GM21367 (cell line): ENCODE results near the gene CCSER1.
"Not testable (repeated sequence)": the region's sequence is repeated elsewhere in the genome, so short reads cannot be mapped to it uniquely, and the experiment has no call there.

Source experiments
- ATAC-seq: cut with Tn5 transposase; IDR thresholded peaks from one replicate; pipeline ENCODE4 v1.9.1; 2021; ENCODE audit not compliant: unreplicated experiment

CCSER1 gene

DNA sequence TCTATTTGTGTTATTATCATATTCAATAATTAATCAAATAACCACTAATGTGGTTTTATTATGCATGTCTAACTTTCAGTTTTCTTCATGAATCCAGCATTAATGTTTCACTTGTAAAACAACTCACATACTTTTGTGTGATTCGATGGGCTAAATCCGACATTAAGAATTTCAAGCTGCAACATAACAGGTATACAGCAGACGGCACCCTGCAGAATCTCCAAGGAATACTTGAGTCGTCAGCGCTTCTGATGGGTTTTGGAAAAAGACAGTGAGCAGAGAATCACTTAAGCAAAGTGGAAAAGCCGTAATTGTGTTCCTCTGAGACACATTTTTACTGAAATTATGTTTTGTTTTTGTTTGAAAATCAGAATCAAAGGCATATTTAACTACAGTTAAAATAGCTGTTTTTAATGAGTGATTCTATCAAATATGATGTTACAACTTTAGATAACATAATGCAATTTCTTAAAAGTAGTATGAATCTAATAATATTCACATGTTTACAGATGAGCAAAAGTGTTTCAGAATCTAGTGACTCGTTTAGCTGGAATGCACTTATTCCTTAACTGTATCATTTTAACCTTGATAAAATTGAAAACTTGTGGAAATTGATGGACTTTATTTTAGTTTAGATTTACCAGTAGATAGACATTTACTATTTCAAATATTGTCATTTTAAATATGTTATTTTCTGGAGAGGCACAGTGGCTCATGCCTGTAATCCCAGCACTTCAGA, 514.8 kb downstream of the CCSER1 start:
- ATAC-seq, result no peak

DNA sequence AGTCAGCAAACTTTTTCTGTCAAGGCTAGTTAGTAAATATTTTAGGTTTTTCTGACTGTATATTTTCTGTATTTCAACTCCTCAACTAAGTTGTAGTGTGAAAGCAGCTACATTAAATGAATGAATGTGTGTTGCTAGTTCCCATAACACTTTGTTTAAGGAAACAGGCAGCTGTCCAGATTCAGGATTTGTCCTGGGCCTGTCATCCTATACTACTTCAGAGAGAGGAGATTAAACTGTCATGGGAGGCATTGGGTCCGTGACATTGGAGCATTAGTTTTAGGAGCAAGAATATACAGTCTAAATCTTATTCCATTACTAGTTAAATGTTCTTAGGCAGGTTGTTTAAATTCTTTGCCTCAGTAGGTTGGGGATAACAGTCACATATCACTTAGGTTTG, 516.0 kb downstream of the CCSER1 start:
- no peak for ATAC-seq

DNA sequence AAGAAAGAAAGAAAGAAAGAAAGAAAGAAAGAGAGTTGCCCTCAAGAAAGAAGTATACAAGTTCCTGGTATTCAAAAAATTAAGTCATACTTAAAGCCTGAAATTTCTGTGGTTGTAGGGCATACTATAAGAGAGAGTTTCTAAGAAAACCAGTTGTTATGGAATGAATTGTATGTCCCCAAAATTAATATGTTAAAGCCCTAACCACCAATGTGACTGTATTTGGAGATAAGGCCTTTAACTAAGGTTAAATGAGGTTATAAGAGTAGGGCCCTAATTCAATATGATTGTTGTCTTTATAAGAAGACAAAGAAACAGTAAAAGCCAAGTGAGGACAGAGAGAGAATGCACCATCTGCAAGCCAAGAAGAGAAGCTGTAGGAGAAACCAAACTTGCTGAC, 521.1 kb downstream of the CCSER1 start:
- ATAC-seq, result no peak

DNA sequence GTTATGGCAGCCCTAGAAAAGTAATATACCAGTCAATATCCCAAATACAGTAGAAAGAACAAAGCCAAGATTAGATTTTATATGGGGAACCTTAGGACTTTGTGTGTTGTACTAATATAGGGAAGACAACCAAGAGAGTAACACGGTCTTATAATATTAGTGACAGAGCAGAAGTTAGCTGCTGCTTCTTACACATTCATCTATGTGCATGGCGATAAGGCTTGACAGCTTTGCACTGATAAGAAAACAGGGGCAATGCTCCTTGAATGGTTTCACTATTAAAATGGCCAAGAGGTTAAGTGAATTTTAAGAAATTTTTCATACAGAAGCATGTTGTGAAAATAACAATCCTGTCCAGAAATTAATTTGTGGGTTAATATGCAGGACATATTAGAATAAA, 521.6 kb downstream of the CCSER1 start:
- ATAC-seq, result no peak

DNA sequence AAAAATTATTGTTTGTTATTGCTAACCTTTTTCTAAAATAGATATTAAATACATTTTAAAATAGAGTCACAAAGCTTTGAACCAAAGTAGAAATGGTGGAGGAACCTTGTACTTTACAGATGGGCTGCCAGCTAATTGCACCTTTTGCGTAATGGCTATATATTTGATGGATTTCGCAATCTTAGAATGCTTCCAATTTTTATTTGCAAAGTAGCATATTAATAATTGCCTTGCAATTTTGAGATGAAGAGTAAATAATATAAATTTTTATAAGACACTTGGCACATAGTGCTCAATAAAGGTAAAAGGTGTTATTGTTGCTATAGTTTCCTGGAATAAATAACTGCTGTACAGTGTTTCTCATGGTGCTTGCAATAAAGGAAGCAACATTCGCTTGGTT, 533.5 kb downstream of the CCSER1 start:
- no peak for ATAC-seq

DNA sequence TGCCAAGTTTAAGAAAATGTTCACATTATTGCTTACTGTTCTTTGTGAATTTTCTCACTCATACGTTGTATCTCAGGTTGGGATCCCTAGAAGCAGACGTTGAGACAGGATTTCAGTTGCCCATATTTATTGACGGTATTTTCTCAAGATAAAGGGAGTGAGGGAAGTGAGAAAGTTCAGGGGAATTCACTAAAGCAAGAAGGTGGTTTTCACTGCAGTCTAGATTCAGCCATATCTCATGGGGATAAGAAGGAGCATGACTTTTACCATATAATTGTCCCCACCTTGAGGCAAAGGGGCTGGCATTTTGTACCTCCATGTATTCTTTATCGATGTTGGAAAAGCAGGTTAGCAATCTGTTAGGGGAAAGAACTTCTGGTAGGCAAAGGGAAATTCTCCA, 543.0 kb downstream of the CCSER1 start:
- no peak for ATAC-seq

DNA sequence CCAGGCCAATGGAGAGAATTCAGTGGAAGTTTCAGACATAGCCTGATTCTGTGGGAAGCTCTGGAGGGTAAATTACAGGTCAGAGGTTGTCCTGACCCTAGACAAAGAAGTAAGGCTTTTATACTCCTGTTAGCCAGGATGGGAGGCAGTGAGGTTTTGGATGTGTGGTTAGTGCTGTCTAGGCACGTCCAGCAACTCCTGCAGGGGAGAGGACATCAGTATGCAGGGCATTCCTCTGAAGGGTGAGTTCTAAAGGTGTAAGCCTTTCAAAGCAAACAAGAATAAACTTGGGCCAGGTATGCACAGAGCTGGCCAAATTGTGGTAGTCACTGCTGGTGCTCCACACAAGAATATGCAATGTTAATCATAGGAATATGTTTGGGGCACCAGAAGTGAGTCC, 562.5 kb downstream of the CCSER1 start:
- no peak for ATAC-seq

DNA sequence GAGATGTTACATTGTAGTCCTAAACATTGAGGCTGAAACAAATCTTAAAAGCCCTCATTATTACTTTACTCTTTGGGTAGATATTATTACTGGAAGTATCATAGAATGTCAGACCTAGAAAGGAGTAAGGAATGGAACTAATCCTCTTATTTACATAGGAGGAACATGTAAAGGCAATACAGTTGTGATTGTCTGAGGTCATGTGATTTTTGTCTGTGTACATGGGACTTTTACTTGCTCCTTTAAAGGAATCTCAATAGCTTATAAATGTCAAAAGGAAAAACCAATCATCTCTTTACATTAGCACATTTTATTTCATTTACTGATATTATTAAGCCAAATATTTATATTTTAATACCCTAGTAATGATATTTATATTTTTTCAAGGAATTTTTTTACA, 568.2 kb downstream of the CCSER1 start:
- no peak for ATAC-seq

DNA sequence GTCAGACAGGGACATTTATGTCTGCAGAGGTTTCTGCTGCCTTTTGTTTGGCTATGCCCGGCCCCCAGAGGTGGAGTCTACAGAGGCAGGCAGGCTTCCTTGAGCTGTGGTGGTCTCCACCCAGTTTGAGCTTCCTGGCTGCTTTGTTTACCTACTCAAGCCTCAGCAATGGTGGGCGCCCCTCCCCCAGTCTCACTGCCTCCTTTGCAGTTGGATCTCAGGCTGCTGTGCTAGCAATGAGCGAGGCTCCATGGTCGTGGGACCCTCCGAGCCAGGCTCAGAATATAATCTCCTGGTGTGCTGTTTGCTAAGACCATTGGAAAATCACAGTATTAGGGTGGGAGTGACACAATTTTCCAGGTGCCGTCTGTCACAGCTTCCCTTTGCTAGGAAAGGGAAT, 578.3 kb downstream of the CCSER1 start:
- ATAC-seq, result not testable (repeated sequence)

DNA sequence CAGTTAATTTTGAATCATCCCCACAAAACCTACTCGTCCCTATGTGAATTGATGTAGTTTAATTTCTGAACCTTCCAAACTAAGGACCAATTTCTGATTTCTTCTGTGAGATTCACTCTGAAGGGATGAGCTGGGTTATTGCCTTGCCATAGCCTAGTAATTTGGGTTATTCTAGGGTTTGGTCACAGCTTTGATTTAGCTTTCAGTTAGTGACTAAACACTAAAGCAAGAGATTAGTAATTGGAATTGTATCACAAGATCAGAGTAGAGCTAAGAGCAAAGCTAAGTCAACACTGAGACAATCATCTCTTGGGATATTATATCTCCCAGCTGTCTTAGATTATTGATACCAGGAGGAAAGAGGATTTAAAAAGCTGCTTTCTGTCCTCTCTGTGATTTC, 588.0 kb downstream of the CCSER1 start:
- ATAC-seq, result no peak

DNA sequence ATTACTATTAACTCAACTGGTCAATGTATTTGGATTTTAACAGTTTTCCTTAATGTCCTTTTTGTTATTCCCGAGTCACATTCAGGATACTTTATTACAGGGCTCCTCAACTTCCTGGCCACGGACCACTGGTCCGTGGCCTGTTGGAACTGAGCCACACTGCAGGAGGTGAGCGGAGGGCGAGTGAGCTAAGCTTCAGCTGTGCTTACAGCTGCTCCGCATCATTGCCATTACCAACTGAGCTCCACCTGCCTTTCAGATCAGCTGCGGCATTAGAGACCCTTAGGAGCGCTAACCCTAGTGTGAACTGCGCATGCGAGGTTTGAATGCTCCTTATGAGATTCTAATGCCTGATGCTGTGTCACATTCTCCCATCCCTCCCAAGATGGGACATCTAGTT, 591.7 kb downstream of the CCSER1 start:
- ATAC-seq, result no peak

DNA sequence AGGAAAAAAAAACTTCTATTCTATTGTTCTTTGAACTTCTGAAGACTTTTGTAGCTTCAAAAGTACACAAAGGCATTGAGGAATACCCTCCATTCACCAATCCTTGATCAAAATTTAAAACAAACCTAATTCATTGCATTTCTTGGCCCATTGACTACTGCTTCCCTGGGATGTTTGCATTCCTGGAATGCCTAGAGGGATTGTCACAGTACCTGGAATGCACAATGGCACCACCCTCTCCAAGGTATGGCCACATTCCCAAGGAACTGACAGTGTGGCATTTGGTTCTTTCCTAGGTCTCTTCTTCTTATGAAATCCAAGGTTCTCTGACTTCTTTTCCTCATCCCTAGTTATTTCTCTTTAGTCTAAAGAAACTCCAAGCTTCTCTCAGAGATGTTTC, 600.7 kb downstream of the CCSER1 start:
- ATAC-seq, result no peak

DNA sequence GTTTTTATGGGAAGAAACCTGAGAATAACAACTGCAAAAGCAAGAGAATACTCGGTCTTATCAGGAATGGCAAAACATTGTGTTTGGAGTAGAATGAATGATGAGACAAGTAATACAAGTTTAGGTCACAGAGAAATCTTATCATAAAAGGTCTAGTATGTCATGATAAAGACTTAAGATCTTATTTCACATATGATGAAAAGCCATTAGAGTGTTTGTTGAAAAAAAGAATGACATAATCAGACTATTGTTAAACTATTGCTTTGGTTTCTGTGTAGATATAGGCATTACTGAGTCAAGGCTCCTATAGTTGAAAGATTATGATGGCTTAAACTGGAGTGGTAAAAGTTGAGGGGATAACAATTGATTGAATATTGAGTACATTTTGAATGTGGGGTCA, 603.6 kb downstream of the CCSER1 start:
- ATAC-seq, result no peak

DNA sequence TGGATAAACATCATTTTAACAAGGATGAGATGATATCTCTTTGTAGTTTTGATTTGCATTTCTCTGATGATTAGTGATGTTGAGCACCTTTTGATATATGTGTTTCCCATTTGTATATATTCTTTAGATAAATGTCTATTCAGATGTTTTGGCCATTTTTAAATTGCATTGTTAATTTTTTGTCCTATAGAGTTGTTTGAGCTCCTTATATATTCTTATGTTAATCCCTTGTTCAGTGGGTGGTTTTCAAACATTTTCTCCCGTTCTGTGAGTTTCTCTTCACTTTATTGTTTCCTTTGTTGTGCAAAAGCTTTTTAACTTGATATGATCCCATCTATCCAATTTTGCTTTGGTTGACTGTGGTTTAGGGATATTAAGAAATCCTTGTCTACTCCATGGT, 606.0 kb downstream of the CCSER1 start:
- no peak for ATAC-seq

DNA sequence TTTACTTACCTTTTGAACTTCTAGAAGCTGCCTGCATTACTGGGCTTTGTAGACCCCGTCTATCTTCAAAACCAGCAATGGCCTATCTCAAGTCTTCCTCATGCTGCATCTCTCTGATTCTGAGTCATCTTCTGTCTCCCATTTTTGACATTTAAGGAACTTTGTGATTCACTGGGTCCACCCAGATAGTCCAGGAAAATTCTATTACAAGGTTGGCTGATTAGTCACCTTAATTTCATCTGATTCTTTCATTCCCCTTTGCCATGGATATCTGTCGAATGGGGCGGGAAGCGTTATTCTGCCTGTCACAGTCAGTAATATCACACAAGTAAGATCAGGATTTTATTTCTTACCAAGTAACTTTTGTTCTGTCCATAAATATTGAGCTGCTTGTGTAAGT, 618.0 kb downstream of the CCSER1 start:
- ATAC-seq, result no peak

DNA sequence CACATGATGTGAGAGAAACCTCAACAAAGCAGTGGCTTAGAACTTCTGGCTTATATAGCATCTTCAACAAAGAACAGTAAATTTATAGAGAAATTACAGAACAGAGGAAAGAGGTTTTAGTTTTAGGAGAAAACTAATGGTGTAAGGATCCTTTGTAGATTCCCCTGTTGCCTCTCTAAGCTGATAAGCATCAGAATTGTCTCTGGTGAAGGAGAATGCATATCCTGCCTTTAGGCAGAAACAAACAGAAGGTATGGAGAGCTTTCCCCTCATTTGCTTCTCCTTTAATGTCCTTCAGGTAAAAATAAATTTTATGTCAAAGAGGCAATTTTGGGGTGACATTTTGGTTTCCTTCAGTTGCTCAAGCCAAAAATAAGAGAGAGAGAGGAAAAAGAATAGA, 625.9 kb downstream of the CCSER1 start:
- no peak for ATAC-seq

DNA sequence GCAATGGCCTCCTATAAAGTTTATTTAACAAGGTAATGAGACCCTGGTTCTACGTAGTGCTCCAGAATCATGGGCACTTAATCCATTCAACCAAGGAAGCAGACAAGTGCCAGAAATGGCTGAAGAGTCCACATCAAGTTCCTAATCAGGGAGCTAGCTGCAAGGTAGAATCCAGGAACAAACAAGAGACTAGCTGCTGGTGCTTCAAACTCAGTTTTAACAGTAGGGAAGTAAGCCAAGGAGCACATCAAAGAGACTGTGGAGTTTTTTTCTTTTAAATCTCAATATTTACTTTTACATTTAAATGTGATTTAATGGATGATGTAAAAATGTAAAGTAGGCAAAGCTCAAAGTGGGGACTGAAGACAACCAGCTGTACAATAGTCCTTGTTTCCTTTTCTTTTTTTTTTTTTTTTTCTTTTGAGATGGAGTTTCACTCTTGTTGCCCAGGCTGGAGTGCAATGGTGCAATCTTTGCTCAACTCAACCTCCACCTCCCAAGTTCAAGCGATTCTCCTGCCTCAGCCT, 630.4 kb downstream of the CCSER1 start:
- no peak for ATAC-seq

DNA sequence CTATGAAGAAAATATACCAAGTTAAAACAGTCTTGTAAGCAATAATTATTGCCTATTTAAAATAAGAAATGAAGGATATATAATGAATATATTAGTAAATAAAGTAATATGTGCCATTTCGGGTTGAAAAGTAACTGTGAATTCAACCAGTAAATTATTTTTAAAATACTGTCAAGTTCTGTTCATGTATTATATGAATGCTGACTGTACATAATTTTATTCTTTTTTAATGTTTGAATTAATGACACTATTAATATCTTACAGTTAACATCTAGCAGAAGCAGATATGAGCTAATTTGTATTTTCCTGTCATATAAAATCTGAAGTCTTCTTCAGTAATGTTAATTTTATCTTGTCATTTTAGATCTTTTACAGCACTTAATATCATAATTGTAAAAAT, 632.9 kb downstream of the CCSER1 start:
- ATAC-seq, result no peak

DNA sequence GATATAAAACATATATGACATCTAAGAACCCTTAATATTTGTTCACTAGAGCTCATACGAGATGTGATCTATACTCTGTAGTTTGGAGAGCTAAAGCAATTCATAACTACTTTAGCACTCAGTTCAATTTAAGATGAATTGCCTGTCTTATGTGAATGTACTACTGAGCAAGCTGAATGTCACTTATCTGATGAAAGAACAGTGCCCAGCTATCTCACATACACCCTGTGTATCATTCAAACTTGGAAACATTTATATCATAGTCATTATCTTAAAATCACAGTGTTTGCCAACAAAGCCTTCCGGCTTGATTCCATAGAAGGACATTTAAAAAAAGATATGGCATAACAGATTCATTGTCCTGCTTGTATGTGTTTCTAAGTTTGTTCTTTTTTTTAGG, 639.6 kb downstream of the CCSER1 start:
- no peak for ATAC-seq

DNA sequence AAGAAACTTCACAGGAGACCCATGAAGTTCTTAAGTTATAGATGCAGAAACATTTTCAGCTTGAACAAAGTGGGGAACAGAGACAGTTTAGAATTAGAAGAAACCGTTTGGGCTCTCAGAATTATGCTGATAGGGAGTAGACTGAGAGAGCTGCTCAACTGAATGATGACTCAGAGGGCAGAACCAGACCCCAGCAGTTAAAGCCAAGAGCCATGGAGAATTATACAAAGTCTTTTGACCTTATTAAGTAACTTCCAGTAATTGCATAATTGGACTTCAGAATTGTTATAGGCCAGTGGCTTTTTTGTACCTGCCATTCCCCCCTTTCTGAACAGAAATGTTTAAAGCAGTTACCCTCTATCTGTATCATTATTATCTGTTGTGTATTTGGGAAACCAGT, 642.1 kb downstream of the CCSER1 start:
- ATAC-seq, result no peak

DNA sequence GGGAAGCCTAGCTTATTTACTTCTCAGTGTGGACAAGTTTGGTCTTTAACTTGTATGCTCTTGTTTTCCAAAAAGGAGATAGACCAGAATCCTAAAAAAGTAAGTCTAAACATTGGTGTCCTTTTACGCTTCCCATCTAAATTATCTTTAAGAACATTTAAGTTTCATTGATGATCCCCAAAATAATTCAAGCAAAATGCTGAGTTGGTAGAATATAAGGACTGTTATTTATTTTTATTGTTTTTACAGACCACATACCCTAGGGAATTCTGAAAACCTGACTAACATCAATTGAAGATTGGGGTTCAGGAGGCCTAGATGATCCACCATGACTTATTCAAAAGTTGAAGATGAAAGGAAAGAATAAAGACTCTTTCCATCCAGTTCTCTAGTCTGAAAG, 653.0 kb downstream of the CCSER1 start:
- no peak for ATAC-seq

DNA sequence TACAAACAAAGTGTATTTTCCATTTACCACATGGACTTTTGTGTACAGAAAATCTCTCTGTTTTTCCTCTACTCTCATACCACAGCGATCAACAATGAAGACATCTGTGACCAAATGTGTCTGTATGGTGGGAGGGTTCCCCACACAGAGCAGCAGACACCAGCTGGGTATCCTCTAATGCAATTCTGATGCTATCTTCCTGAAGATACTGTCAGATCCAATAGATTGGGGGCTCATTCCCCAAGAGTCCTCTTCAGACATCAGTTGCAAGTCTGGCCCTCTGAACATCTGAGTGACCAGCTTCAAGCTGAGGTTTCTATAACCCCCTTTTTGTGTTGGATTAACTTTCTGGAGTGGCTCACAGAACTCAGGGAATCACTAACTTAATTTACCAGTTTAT, 659.4 kb downstream of the CCSER1 start:
- ATAC-seq, result no peak

DNA sequence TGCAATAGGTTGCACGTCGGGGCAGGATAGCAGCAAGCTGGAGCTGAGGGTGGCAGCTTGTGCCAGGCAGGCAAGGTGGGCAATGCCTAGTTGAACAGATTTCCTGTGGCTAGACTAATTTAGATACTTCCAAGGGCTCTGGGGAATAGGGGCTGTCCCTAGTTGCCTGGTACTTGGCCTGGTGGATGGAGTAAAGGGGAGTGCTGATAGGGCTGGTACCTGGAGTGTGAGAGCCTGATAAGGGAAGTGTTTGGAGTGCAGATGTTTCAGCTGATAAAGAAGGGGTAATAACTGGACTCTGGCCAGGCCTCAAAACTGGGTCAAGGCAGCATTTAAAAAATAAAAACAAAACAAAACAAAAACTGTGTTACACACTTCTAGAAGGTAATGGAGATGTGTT, 665.5 kb downstream of the CCSER1 start:
- no peak for ATAC-seq
